ENCODE measurements around the gene HCN2.

DNA sequence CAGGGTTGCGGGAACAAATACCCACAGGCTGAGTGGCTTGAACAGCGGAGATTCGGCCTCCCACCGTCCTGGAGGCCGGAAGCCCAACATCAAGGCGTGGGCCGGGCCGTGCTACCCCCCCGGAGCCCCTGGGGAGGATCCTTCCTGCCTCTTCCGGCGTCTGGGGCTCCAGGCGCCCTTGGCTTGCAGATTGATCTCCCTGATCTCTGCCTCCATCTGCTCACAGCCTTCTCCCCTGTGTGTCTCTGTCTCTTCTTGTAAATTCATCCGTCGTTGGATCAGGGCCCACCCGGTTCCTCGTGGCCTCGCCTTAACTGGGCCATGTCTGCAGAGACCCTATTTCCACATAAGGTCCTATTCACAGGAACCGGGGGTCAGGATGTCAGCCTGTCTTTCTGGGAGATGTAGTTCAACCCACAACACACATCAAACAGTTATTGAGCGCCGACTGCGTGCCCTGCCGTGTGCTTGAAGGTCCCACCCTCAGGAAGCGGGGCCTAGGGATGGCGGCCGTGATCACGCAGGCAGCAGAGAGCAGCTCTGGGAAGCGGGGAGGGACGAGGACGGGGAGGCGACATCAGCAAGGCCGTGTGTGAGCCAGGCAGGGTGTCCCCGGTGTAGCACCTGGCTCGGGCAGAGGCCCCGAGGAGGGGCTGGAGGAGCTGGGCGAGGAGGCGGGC, 21.3 kb downstream of the HCN2 start:
- TF ChIP-seq ZNF142 (CRISPR knock-in tag; IDR thresholded peaks at IDR 0.05) (no peak), NFKBIZ (CRISPR knock-in tag; IDR thresholded peaks at IDR 0.05) (no peak), ETV5 (CRISPR knock-in tag; IDR thresholded peaks at IDR 0.05; ENCODE audit: borderline replicate concordance) (no peak), ZNF318 (CRISPR knock-in tag; IDR thresholded peaks at IDR 0.05) (no peak), ZNF557 (CRISPR knock-in tag; IDR thresholded peaks at IDR 0.05) (no peak), CTCF (CRISPR knock-in tag; IDR thresholded peaks at IDR 0.05) (no peak), ZNF253 (CRISPR knock-in tag; IDR thresholded peaks at IDR 0.05; ENCODE audit: borderline replicate concordance) (no peak), ZNF18 (CRISPR knock-in tag; IDR thresholded peaks at IDR 0.05; ENCODE audit: insufficient replicate concordance) (no peak), ZNF816 (CRISPR knock-in tag; IDR thresholded peaks at IDR 0.05; ENCODE audit: borderline replicate concordance) (no peak), ZNF205 (CRISPR knock-in tag; IDR thresholded peaks at IDR 0.05) (no peak), ZNF274 (CRISPR knock-in tag; IDR thresholded peaks at IDR 0.05) (no peak)
- TF ChIP-seq, protein P1, sequence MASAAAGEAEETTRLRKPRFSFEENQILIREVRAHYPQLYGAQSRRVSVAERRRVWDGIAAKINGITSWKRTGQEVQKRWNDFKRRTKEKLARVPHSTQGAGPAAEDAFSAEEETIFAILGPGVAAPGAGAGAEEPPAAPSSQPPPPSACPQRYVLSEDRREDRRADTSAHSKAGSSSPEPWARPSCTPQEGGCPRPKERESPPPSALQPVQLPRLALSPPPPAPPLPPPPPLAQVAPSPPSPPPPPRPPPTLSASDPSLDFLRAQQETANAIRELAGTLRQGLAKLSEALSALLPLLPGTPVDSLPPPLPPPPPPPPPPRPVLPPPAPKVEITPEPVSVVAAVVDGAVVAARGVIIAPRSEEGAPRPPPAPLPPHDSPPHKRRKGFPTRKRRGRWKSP (CRISPR knock-in tag; IDR thresholded peaks at IDR 0.05), result no peak
- TF ChIP-seq, protein P2, sequence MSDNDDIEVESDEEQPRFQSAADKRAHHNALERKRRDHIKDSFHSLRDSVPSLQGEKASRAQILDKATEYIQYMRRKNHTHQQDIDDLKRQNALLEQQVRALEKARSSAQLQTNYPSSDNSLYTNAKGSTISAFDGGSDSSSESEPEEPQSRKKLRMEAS (IDR thresholded peaks at IDR 0.05), result no peak

Data from HepG2 (cell line).